Fibroblast of pulmonary artery (primary cell): Measurements from ENCODE around the gene KLHL6.

Source experiments
- DNase-seq: peaks from one replicate; pipeline ENCODE4 v3.0.0-alpha.2; 2010; ENCODE audit warnings: low read depth
- H3K4me3 ChIP-seq: replicated peaks from 2 replicates; pipeline ENCODE4 v1.5.1; 2011; ENCODE audit warnings: low read depth, mild to moderate bottlenecking, control low read depth, low read length, moderate library complexity
- CTCF ChIP-seq: IDR thresholded peaks from 2 replicates; pipeline ENCODE4 v1.5.1; 2011; ENCODE audit warnings: mild to moderate bottlenecking, control low read depth, low read length, inconsistent platforms; ENCODE audit errors: missing control alignments

KLHL6 gene

GRCh38 chr3:183564046-183564445 is 8.5 kb upstream of the KLHL6 start:
- TF ChIP-seq CTCF, result no peak
- no peak for DNase-seq
- H3K4me3 ChIP-seq, result no peak overlapping the region

- DNase-seq, result no peak
- no peak for TF ChIP-seq CTCF
- no peak overlapping the region for H3K4me3 ChIP-seq
Measured at GRCh38 chr3:183563536-183563874, 8.0 kb upstream of the KLHL6 start.

GRCh38 chr3:183560607-183561006 is 5.1 kb upstream of the KLHL6 start:
- no peak overlapping the region for H3K4me3 ChIP-seq
- no peak for DNase-seq
- TF ChIP-seq CTCF, result no peak

GRCh38 chr3:183558495-183558894 is 3.0 kb upstream of the KLHL6 start:
- no peak for DNase-seq
- no peak overlapping the region for H3K4me3 ChIP-seq
- no peak for TF ChIP-seq CTCF

- DNase-seq, result no peak
- no peak for TF ChIP-seq CTCF
- no peak overlapping the region for H3K4me3 ChIP-seq
Measured at GRCh38 chr3:183556722-183557121, 1.2 kb upstream of the KLHL6 start.

GRCh38 chr3:183554377-183554776 is 1.1 kb downstream of the KLHL6 start:
- no peak for DNase-seq
- no peak overlapping the region for H3K4me3 ChIP-seq

More at GRCh38 chr3:183554377-183554776, 1.1 kb downstream of the KLHL6 start:
- no peak for TF ChIP-seq CTCF
